Measurements from ENCODE around the gene VSIR.

DNA sequence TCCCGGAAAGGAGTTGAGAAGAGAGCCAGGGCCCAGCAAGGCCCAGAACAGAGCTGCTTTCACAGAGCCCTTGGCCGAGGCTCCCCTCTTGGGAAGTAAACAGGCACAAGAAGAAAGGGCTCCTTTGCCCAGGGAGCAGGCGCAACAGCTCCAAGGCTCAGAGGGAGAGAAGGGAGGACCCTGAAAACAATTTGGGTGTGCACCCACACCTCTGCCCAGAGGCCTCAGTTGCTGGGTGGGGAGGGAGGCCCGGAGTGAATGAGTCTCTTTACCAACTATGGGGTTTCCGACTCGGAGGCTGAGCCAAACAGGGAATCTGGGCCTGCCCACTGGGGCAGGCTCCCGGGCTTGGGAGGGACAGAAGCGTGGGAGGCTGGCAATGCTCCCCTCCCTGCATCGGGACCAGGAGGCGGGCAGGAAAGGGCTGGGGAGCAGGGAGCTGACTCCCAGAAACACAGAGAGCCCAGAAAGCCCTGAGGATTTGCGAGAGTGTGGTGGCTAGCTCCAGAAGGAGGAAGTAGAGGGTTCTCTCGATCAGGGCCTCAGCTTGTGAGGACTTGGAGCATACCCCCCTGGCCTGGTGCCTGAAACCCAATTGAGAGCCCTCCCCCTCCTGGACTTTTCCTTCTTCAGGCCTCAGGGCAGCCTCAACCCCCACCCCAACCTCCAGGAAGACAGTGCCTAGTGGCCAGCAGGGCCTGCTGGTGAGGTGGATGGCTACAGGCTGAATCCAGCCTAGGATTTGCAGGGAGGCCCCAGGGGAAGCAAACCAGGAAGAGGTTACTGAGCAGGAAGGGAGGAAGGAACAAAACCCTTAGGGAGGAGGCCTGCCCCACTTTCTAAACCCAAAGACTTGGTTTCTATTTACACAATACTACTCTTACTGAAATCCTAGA is 59.9 kb downstream of the VSIR start:
- TF ChIP-seq, protein P1, sequence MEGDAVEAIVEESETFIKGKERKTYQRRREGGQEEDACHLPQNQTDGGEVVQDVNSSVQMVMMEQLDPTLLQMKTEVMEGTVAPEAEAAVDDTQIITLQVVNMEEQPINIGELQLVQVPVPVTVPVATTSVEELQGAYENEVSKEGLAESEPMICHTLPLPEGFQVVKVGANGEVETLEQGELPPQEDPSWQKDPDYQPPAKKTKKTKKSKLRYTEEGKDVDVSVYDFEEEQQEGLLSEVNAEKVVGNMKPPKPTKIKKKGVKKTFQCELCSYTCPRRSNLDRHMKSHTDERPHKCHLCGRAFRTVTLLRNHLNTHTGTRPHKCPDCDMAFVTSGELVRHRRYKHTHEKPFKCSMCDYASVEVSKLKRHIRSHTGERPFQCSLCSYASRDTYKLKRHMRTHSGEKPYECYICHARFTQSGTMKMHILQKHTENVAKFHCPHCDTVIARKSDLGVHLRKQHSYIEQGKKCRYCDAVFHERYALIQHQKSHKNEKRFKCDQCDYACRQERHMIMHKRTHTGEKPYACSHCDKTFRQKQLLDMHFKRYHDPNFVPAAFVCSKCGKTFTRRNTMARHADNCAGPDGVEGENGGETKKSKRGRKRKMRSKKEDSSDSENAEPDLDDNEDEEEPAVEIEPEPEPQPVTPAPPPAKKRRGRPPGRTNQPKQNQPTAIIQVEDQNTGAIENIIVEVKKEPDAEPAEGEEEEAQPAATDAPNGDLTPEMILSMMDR (conservative IDR thresholded peaks at IDR 0.05) = no peak; the same call in 1 of the 2 replicates
- no peak for TF ChIP-seq EZH2 (IDR thresholded peaks at IDR 0.05; ENCODE audit: low read depth)

Data from PC-9 (cell line).